Liver (tissue), 9 donors: ENCODE measurements around the gene USP31. TPM values are rescaled to one million over a fixed set of nuclear protein-coding genes. Genes with fewer than 3 reads are reported as not detected.

ENCODE experiments used
- DNase-seq: peaks from one replicate; pipeline ENCODE4 v3.0.0-alpha.2; 2017; ENCODE audit warnings: low spot score
- H3K27ac ChIP-seq, 2 donors: one replicate each; pipeline ENCODE4 v1.7.0; 2013; ENCODE audit warnings: inconsistent platforms in 2 of 2, low read length in 2 of 2, control low read depth in 1 of 2, low read depth in 1 of 2, mild to moderate bottlenecking in 1 of 2
- H3K27me3 ChIP-seq, 4 donors: one replicate each; pipeline versions ENCODE4 v1.6.1 to v1.7.0; 2013; ENCODE audit warnings: low read length in 3 of 4, inconsistent platforms in 1 of 4, mild to moderate bottlenecking in 1 of 4, moderate library complexity in 1 of 4; ENCODE audit not compliant: control insufficient read depth in 4 of 4, insufficient read depth in 4 of 4
- H3K36me3 ChIP-seq, 4 donors: one replicate each; pipeline versions ENCODE4 v1.6.1 to v1.7.0; 2013; ENCODE audit warnings: low read length in 3 of 4, mild to moderate bottlenecking in 3 of 4, low read depth in 1 of 4, moderate library complexity in 1 of 4; ENCODE audit not compliant: control insufficient read depth in 4 of 4, insufficient read depth in 3 of 4
- H3K4me1 ChIP-seq, 4 donors: one replicate each; pipeline versions ENCODE4 v1.6.1 to v1.7.0; 2013; ENCODE audit warnings: low read length in 3 of 4, mild to moderate bottlenecking in 3 of 4, moderate library complexity in 1 of 4; ENCODE audit not compliant: control insufficient read depth in 4 of 4, insufficient read depth in 4 of 4
- H3K4me3 ChIP-seq, 3 donors: one replicate each; pipeline versions ENCODE4 v1.6.1 to v1.7.0; 2013; ENCODE audit warnings: low read length in 3 of 3, control low read depth in 1 of 3, low read depth in 1 of 3, mild to moderate bottlenecking in 1 of 3
- H3K9ac ChIP-seq, 2 donors: one replicate each; pipeline ENCODE4 v1.7.0; 2013; ENCODE audit warnings: low read length in 2 of 2, mild to moderate bottlenecking in 2 of 2, moderate library complexity in 2 of 2, control low read depth in 1 of 2, low read depth in 1 of 2
- H3K9me3 ChIP-seq, 4 donors: one replicate each; pipeline versions ENCODE4 v1.6.1 to v1.7.0; 2013; ENCODE audit warnings: low read length in 3 of 4; ENCODE audit not compliant: control insufficient read depth in 4 of 4
- EGR1 ChIP-seq, 2 donors: IDR thresholded peaks; 2 replicates each; pipeline ENCODE4 v1.6.1; 2016 to 2018; ENCODE audit warnings: antibody characterized with exemption in 2 of 2, low read depth in 2 of 2
- FOXA2 ChIP-seq: IDR thresholded peaks from 2 replicates; pipeline ENCODE4 v1.6.1; 2016; ENCODE audit warnings: antibody characterized with exemption
- GABPA ChIP-seq, 2 donors: IDR thresholded peaks in 1 of 2; conservative IDR thresholded peaks in 1 of 2; 2 replicates each; pipeline ENCODE4 v1.6.1; 2016; ENCODE audit warnings: antibody characterized with exemption in 2 of 2, mild to moderate bottlenecking in 1 of 2, moderate library complexity in 1 of 2
- HNF4A ChIP-seq, 2 donors: conservative IDR thresholded peaks; 2 replicates each; pipeline ENCODE4 v1.6.1; 2016; ENCODE audit warnings: antibody characterized with exemption in 2 of 2, mild to moderate bottlenecking in 2 of 2
- HNF4G ChIP-seq: IDR thresholded peaks from 2 replicates; pipeline ENCODE4 v1.6.1; 2016; ENCODE audit warnings: antibody characterized with exemption
- JUND ChIP-seq, 2 donors: IDR thresholded peaks; 2 replicates each; pipeline ENCODE4 v1.6.1; 2016; ENCODE audit warnings: antibody characterized with exemption in 2 of 2
- RAD21 ChIP-seq, 2 donors: IDR thresholded peaks; 2 replicates each; pipeline ENCODE4 v1.6.1; 2016; ENCODE audit warnings: antibody characterized with exemption in 2 of 2, mild to moderate bottlenecking in 2 of 2
- RXRA ChIP-seq, 2 donors: IDR thresholded peaks; 2 replicates each; pipeline ENCODE4 v1.6.1; 2017 to 2018; ENCODE audit warnings: antibody characterized with exemption in 2 of 2, mild to moderate bottlenecking in 1 of 2
- SP1 ChIP-seq: IDR thresholded peaks from 2 replicates; pipeline ENCODE4 v1.6.1; 2018; ENCODE audit warnings: antibody characterized with exemption, mild to moderate bottlenecking
- YY1 ChIP-seq: IDR thresholded peaks from 2 replicates; pipeline ENCODE4 v1.6.1; 2016; ENCODE audit warnings: antibody characterized with exemption, mild to moderate bottlenecking
- WGBS: extraction: QIAGEN DNeasy Blood & Tissue Kit; methylation state at CpG from one replicate; pipeline ENCODE4 v1.1.7; 2013; 5-methylcytosine and 5-hydroxymethylcytosine counted together
- polyA plus RNA-seq, 2 donors: library from polyadenylated mRNA; stranded (reverse) in 1 of 2; unstranded in 1 of 2; fragments of 200-250 nt in 1 of 2; fragments of >200 nt in 1 of 2; fragmentation: Nextera tagmentation in 1 of 2; extraction: Ambion mirVana in 1 of 2; gene quantifications; one replicate each; pipeline versions ENCODE4 v1.2.1 to v1.2.3, GENCODE V29; 2013 to 2015
- total RNA-seq, 2 donors: library from RNA; depleted of rRNA; stranded (reverse); fragments of >200 nt; gene quantifications; one replicate each; pipeline ENCODE4 v1.2.3, GENCODE V29; 2014
- TF ChIP-seq, protein P1 (sequence below): fragments of 150-350 bp; IDR thresholded peaks from 2 replicates; pipeline ENCODE4 v1.5.1; 2017; ENCODE audit warnings: improper control_type of control experiment, low read depth, low read length; ENCODE audit not compliant: missing input control
- TF ChIP-seq, protein P2 (sequence below): IDR thresholded peaks from 2 replicates; pipeline ENCODE4 v1.6.1; 2016; ENCODE audit warnings: antibody characterized with exemption, mild to moderate bottlenecking
- TF ChIP-seq, protein P3 (sequence below): IDR thresholded peaks from 2 replicates; pipeline ENCODE4 v1.6.1; 2016; ENCODE audit warnings: antibody characterized with exemption
- TF ChIP-seq, protein P4 (sequence below): IDR thresholded peaks from 2 replicates; pipeline ENCODE4 v1.6.1; 2016; ENCODE audit warnings: antibody characterized with exemption
- TF ChIP-seq, protein P5 (sequence below): IDR thresholded peaks from 2 replicates; pipeline ENCODE4 v1.6.1; 2016; ENCODE audit warnings: antibody characterized with exemption
- donor health status: healthy.
- donor health status: healthy.
- donor health status: healthy.
- donor health status: healthy.
- donor health status: healthy.

Gene USP31
- total and polyA plus RNA-seq, 4 donors = 2.4 to 16.4 (median 3.8) TPM

DNA sequence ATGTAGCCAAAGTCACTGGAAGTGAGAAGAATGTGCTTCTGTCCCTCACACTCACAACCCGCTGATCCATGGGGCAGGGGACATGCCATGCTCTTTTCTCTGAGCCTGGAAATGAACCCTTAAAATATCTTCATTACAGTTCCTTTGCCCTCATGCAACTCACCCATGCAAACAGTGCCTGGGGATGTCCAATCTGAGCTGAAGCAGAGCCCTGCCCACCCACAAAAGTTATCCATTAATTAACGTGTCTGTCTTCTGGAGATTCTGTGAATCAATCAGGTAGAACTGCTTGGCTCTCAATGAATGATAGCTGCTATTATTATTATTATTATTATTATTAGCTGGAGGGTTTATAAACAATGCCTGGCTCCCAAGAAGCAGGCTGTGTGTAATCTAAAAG is 133.7 kb downstream of the USP31 start:
- DNase-seq = no peak
- no peak overlapping the region for H3K27ac ChIP-seq
- H3K9me3 ChIP-seq = no peaks in the 10 kb centered on the region
- WGBS = 56% methylated on average over 2 of the region's 2 CpGs
- H3K9ac ChIP-seq = no peak overlapping the region
- peaks cover 0 to 5% (median 0%) of the 10 kb centered on the region in 4 donors for H3K27me3 ChIP-seq
- TF ChIP-seq GABPA (IDR thresholded peaks at IDR 0.05 in 1 of 2, conservative IDR thresholded peaks at IDR 0.05 in 1 of 2) (no peak), FOXA2 (no peak)
- H3K4me3 ChIP-seq = no peak overlapping the region
- H3K4me1 ChIP-seq = no peaks in the 10 kb centered on the region
- H3K36me3 ChIP-seq = no peaks in the 10 kb centered on the region

DNA sequence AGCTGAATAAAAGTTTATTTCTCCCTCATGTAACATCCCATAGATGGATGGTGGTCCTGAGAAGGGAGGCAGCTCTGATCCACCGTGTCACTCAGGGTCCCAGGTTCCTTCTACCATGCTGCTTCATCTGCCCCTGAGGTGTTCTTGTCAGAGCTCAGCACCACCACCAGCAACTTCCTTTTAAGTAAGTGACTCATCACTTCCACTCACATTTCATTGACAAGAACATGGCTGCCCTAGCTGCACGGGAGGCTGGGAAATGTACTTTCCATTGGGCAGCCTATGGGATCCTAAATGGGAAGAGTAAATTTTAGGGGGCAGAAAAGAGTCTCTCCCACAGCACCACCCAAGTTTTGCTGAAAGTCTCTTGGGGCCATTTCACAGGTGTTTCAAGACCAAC is 134.7 kb downstream of the USP31 start:
- Histone ChIP-seq H3K9ac (no peak overlapping the region), H3K27ac (no peak overlapping the region), H3K4me1 (no peaks in the 10 kb centered on the region), H3K27me3 (peaks cover 0 to 3% (median 0%) of the 10 kb centered on the region in 4 donors), H3K9me3 (no peaks in the 10 kb centered on the region), H3K4me3 (no peak overlapping the region), H3K36me3 (no peaks in the 10 kb centered on the region)
- 67% methylated on average over 2 of the region's 2 CpGs for WGBS
- DNase-seq = no peak
- TF ChIP-seq, protein P1, sequence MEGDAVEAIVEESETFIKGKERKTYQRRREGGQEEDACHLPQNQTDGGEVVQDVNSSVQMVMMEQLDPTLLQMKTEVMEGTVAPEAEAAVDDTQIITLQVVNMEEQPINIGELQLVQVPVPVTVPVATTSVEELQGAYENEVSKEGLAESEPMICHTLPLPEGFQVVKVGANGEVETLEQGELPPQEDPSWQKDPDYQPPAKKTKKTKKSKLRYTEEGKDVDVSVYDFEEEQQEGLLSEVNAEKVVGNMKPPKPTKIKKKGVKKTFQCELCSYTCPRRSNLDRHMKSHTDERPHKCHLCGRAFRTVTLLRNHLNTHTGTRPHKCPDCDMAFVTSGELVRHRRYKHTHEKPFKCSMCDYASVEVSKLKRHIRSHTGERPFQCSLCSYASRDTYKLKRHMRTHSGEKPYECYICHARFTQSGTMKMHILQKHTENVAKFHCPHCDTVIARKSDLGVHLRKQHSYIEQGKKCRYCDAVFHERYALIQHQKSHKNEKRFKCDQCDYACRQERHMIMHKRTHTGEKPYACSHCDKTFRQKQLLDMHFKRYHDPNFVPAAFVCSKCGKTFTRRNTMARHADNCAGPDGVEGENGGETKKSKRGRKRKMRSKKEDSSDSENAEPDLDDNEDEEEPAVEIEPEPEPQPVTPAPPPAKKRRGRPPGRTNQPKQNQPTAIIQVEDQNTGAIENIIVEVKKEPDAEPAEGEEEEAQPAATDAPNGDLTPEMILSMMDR = no peak
- TF ChIP-seq, protein P2, sequence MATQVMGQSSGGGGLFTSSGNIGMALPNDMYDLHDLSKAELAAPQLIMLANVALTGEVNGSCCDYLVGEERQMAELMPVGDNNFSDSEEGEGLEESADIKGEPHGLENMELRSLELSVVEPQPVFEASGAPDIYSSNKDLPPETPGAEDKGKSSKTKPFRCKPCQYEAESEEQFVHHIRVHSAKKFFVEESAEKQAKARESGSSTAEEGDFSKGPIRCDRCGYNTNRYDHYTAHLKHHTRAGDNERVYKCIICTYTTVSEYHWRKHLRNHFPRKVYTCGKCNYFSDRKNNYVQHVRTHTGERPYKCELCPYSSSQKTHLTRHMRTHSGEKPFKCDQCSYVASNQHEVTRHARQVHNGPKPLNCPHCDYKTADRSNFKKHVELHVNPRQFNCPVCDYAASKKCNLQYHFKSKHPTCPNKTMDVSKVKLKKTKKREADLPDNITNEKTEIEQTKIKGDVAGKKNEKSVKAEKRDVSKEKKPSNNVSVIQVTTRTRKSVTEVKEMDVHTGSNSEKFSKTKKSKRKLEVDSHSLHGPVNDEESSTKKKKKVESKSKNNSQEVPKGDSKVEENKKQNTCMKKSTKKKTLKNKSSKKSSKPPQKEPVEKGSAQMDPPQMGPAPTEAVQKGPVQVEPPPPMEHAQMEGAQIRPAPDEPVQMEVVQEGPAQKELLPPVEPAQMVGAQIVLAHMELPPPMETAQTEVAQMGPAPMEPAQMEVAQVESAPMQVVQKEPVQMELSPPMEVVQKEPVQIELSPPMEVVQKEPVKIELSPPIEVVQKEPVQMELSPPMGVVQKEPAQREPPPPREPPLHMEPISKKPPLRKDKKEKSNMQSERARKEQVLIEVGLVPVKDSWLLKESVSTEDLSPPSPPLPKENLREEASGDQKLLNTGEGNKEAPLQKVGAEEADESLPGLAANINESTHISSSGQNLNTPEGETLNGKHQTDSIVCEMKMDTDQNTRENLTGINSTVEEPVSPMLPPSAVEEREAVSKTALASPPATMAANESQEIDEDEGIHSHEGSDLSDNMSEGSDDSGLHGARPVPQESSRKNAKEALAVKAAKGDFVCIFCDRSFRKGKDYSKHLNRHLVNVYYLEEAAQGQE = no peak
- no peak for TF ChIP-seq HNF4G
- no peak for TF ChIP-seq SP1
- TF ChIP-seq RXRA (IDR thresholded peaks at IDR 0.05) = no peak
- TF ChIP-seq HNF4A (conservative IDR thresholded peaks at IDR 0.05) = no peak
- TF ChIP-seq, protein P3, sequence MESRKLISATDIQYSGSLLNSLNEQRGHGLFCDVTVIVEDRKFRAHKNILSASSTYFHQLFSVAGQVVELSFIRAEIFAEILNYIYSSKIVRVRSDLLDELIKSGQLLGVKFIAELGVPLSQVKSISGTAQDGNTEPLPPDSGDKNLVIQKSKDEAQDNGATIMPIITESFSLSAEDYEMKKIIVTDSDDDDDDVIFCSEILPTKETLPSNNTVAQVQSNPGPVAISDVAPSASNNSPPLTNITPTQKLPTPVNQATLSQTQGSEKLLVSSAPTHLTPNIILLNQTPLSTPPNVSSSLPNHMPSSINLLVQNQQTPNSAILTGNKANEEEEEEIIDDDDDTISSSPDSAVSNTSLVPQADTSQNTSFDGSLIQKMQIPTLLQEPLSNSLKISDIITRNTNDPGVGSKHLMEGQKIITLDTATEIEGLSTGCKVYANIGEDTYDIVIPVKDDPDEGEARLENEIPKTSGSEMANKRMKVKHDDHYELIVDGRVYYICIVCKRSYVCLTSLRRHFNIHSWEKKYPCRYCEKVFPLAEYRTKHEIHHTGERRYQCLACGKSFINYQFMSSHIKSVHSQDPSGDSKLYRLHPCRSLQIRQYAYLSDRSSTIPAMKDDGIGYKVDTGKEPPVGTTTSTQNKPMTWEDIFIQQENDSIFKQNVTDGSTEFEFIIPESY = no peak
- TF ChIP-seq, protein P4, sequence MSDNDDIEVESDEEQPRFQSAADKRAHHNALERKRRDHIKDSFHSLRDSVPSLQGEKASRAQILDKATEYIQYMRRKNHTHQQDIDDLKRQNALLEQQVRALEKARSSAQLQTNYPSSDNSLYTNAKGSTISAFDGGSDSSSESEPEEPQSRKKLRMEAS = no peak
- TF ChIP-seq FOXA2 = no peak
- no peak for TF ChIP-seq JUND (IDR thresholded peaks at IDR 0.05)
- TF ChIP-seq, protein P5, sequence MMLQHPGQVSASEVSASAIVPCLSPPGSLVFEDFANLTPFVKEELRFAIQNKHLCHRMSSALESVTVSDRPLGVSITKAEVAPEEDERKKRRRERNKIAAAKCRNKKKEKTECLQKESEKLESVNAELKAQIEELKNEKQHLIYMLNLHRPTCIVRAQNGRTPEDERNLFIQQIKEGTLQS = no peak
- TF ChIP-seq EGR1 (IDR thresholded peaks at IDR 0.05; ENCODE audit: low read depth in 2 of 2) = no peak
- no peak for TF ChIP-seq YY1
- TF ChIP-seq RAD21 (IDR thresholded peaks at IDR 0.05) = no peak

Other genes starting within 250 kb of the USP31 start
- not detected for gene SCNN1G, start 33.3 kb upstream of the USP31 start, total RNA-seq
- gene SCNN1G, start 33.3 kb upstream of the USP31 start, polyA plus RNA-seq = not detected
- gene SCNN1B, start 152.8 kb upstream of the USP31 start, total RNA-seq = under 1 TPM in 1 of 2 donors, not detected in 1; 0.08 TPM
- gene SCNN1B, start 152.8 kb upstream of the USP31 start, polyA plus RNA-seq = under 1 TPM; 0.14 to 0.17 TPM